HG03196 (cell line): ENCODE results near the gene RNF44.

Experiments
- ATAC-seq: cut with Tn5 transposase; IDR thresholded peaks from one replicate; pipeline ENCODE4 v1.9.1; 2021; ENCODE audit not compliant: unreplicated experiment

The RNF44 gene

DNA sequence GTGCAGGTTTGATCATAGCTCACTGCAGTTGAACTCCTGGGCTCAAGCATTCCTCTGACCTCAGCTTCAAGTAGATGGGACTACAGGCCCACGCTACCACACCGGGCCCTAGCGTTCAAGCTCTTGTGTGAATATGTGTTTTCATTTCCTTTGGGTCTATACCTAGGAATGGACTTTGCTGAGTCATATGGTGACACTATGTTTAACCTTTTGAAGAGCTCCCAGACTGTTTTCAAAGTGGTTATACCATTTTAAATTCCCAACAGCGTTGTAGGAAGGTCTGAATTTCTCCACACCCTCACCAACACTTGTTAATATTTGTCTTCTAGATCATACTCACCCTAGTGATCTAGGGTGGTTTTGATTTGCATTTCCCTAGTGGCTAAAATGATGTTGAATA lies 55.5 kb downstream of the RNF44 start:
- ATAC-seq = no peak
